ENCODE data around the gene ESYT1.
A peak's percentile ranks its signal among the peaks of the same experiment; 100 is the strongest.

DNA sequence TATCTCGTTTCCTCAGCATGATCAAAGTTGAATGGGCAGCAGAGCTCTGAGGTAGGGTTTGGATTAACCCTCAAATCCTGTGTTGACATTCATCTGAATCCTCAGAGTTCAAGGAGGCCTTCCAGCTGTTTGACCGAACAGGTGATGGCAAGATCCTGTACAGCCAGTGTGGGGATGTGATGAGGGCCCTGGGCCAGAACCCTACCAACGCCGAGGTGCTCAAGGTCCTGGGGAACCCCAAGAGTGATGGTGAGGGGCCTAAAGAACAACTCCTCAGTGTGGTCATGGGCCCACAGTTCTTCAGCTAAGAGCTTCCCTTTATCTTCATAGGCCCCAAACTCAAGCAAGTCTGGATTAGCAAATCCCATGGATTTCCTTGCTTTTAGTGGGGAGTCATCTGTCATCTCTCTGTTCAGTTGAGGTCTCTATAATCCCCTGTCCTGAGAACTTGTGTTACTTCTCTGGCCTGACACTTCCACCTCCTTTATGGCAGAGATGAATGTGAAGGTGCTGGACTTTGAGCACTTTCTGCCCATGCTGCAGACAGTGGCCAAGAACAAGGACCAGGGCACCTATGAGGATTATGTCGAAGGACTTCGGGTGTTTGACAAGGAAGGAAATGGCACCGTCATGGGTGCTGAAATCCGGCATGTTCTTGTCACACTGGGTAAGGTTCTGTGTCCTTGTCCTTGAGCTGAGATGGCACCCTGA, 31.6 kb downstream of the ESYT1 start:
- TF ChIP-seq POLR2A (IDR thresholded peaks at IDR 0.05; ENCODE audit: low read length), result peak; percentile 7
- TF ChIP-seq GATA1 (IDR thresholded peaks at IDR 0.05; ENCODE audit: low read depth, low read length), result no peak
